ENCODE measurements around the gene ATP11C. TPM values are rescaled to one million over a fixed set of nuclear protein-coding genes. Genes with fewer than 3 reads are reported as not detected.

ATP11C gene
- total and polyA plus RNA-seq, 10 of the 15 experiments (the other 5 are each of a cell fraction or from before 2014, with no cell fraction given): 16.2 to 44.0 (median 24.8) TPM

- no peak for TF ChIP-seq SP1 (IDR thresholded peaks at IDR 0.05; ENCODE audit: low read depth, low read length)
- no peak for TF ChIP-seq SMARCA5 (IDR thresholded peaks at IDR 0.05)
- no peak for TF ChIP-seq CHD2 (IDR thresholded peaks at IDR 0.05; ENCODE audit: borderline replicate concordance, low read depth, low read length)
- no peak for TF ChIP-seq NFYB (IDR thresholded peaks at IDR 0.05; ENCODE audit: insufficient read depth, low read depth, low read length)
- no peak for TF ChIP-seq GATAD2B (conservative IDR thresholded peaks at IDR 0.05; ENCODE audit: low read depth)
- no peak for TF ChIP-seq ZBTB11 (CRISPR knock-in tag; IDR thresholded peaks at IDR 0.05)
- TF ChIP-seq SMAD5 (IDR thresholded peaks at IDR 0.05; ENCODE audit: low read depth): no peak
- TF ChIP-seq BRCA1 (IDR thresholded peaks at IDR 0.05; ENCODE audit: low read depth, low read length): no peak
- no peak for TF ChIP-seq NR2C2 (IDR thresholded peaks at IDR 0.05; ENCODE audit: borderline replicate concordance, control insufficient read depth, insufficient read length, low read depth)
- TF ChIP-seq SMC3 (IDR thresholded peaks at IDR 0.05; ENCODE audit: borderline replicate concordance, low read length): no peak
- TF ChIP-seq ESRRA (IDR thresholded peaks at IDR 0.05; ENCODE audit: low read length): no peak
- no peak for TF ChIP-seq PAX5 (IDR thresholded peaks at IDR 0.05; ENCODE audit: borderline replicate concordance, low read depth, low read length)
- TF ChIP-seq NKRF (conservative IDR thresholded peaks at IDR 0.05): no peak
- TF ChIP-seq RCOR1 (conservative IDR thresholded peaks at IDR 0.05; ENCODE audit: low read depth, low read length): no peak
- peak in 1 of 2 experiments; percentile 23; a peak in 1 of 4 replicates for TF ChIP-seq EP300 (IDR thresholded peaks at IDR 0.05; ENCODE audit: borderline replicate concordance in 1 of 2, control insufficient read depth in 1 of 2, low read depth in 2 of 2, low read length in 2 of 2)
- TF ChIP-seq RB1 (IDR thresholded peaks at IDR 0.05; ENCODE audit: borderline replicate concordance): no peak
- no peak for TF ChIP-seq ZSCAN29 (IDR thresholded peaks at IDR 0.05)
- no peak for TF ChIP-seq SREBF1 (IDR thresholded peaks at IDR 0.05; ENCODE audit: low read length)
- TF ChIP-seq RELB (IDR thresholded peaks at IDR 0.05; ENCODE audit: low read depth): no peak; the same call in 1 of the 2 replicates
- TF ChIP-seq TCF12 (IDR thresholded peaks at IDR 0.05; ENCODE audit: low read depth, low read length): no peak
- TF ChIP-seq PBX3 (IDR thresholded peaks at IDR 0.05; ENCODE audit: insufficient replicate concordance, low read depth, low read length): no peak
- no peak for TF ChIP-seq BACH1 (IDR thresholded peaks at IDR 0.05; ENCODE audit: borderline replicate concordance)
- no peak for TF ChIP-seq SIN3A (IDR thresholded peaks at IDR 0.05; ENCODE audit: low read depth, low read length)
- TF ChIP-seq KLF5 (IDR thresholded peaks at IDR 0.05; ENCODE audit: partially characterized antibody): no peak
- TF ChIP-seq RELA (IDR thresholded peaks at IDR 0.05; ENCODE audit: borderline replicate concordance, partially characterized antibody): no peak
Measured at GRCh38 chrX:139766545-139766983, 166.3 kb downstream of the ATP11C start (continued).
